HepG2 (cell line): ENCODE results near the gene FAM240A.

Source experiments
- ZNF547 ChIP-seq: sonication (generic); formaldehyde crosslinking; IDR thresholded peaks from 2 replicates; pipeline ENCODE4 v1.5.1; 2020; ENCODE audit warnings: mild to moderate bottlenecking, missing genetic modification reagents
- TF ChIP-seq, protein P1 (sequence below): sonication (generic); formaldehyde crosslinking; IDR thresholded peaks from 2 replicates; pipeline ENCODE4 v1.5.1; 2020; ENCODE audit warnings: mild to moderate bottlenecking, missing genetic modification reagents, moderate library complexity

DNA sequence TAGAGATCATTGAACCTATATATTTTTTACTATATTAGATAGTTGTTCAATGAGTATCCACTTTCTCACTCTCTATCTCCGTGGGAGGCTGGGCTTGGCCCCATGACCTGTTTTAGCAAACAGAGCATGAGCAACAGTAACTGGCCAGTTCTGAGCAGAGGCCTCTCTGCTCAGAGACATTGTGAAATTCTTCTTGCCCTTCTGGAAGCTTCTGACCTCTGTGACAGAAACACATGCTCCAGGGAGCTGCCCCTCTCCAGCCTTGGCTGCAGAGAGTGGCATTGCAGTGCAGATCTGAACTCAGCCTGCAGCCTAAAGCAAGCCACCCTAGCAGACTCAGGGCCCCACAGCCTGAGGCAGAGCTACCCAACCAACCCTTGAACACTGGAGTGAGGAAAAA, 20.5 kb downstream of the FAM240A start:
- TF ChIP-seq ZNF547, result no peak
- TF ChIP-seq, protein P1, sequence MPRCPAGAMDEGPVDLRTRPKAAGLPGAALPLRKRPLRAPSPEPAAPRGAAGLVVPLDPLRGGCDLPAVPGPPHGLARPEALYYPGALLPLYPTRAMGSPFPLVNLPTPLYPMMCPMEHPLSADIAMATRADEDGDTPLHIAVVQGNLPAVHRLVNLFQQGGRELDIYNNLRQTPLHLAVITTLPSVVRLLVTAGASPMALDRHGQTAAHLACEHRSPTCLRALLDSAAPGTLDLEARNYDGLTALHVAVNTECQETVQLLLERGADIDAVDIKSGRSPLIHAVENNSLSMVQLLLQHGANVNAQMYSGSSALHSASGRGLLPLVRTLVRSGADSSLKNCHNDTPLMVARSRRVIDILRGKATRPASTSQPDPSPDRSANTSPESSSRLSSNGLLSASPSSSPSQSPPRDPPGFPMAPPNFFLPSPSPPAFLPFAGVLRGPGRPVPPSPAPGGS (CRISPR knock-in tag), result no peak
